DMS 273 (cell line): ENCODE measurements around the gene MASP1.
A peak's percentile ranks its signal among the peaks of the same experiment; 100 is the strongest.
"Not testable (repeated sequence)": the region's sequence is repeated elsewhere in the genome, so short reads cannot be mapped to it uniquely, and the experiment has no call there.

Experiments
- DNase-seq: peaks from one replicate; lab custom pipeline; 2025; ENCODE audit not compliant: unreplicated experiment; lab: John Stamatoyannopoulos, UW

Gene MASP1

GRCh38 chr3:187230011-187230410, 61.5 kb downstream of the MASP1 start:
- no peak for DNase-seq

- no peak for DNase-seq
Measured at GRCh38 chr3:187228740-187229139, 62.8 kb downstream of the MASP1 start.

- no peak for DNase-seq
Measured at GRCh38 chr3:187227658-187228258, 63.8 kb downstream of the MASP1 start.

GRCh38 chr3:187223799-187224198, 67.7 kb downstream of the MASP1 start:
- DNase-seq: no peak

- DNase-seq: no peak
Measured at GRCh38 chr3:187222801-187223200, 68.7 kb downstream of the MASP1 start.

GRCh38 chr3:187215460-187215859, 76.1 kb downstream of the MASP1 start:
- no peak for DNase-seq

- DNase-seq: no peak
Measured at GRCh38 chr3:187213616-187214015, 77.9 kb downstream of the MASP1 start.

GRCh38 chr3:187212705-187213104, 78.8 kb downstream of the MASP1 start:
- no peak for DNase-seq

- no peak for DNase-seq
Measured at GRCh38 chr3:187212196-187212545, 79.4 kb downstream of the MASP1 start.

- DNase-seq: no peak
Measured at GRCh38 chr3:187211532-187212195, 79.9 kb downstream of the MASP1 start.

- DNase-seq: no peak
Measured at GRCh38 chr3:187210545-187211327, 80.8 kb downstream of the MASP1 start.

- DNase-seq: no peak
Measured at GRCh38 chr3:187210091-187210490, 81.4 kb downstream of the MASP1 start.

GRCh38 chr3:187209491-187209890, 82.0 kb downstream of the MASP1 start:
- DNase-seq: no peak

- DNase-seq: peak; percentile 20
Measured at GRCh38 chr3:187208159-187208558, 83.4 kb downstream of the MASP1 start.

GRCh38 chr3:187207624-187208023, 83.9 kb downstream of the MASP1 start:
- DNase-seq: no peak

GRCh38 chr3:187207062-187207461, 84.5 kb downstream of the MASP1 start:
- DNase-seq: no peak

- no peak for DNase-seq
Measured at GRCh38 chr3:187205683-187206082, 85.9 kb downstream of the MASP1 start.

- DNase-seq: not testable (repeated sequence)
Measured at GRCh38 chr3:187199463-187200050, 92.0 kb downstream of the MASP1 start.

- DNase-seq: no peak
Measured at GRCh38 chr3:187198490-187198889, 93.0 kb downstream of the MASP1 start.

GRCh38 chr3:187197335-187197649, 94.2 kb downstream of the MASP1 start, which contains the start of gene RTP1:
TSS of gene RTP1 (plus strand) at chr3:187197486. CDS start at chr3:187197516, 30 bp downstream.
- DNase-seq: peak; percentile 76

- no peak for DNase-seq
Measured at GRCh38 chr3:187196573-187197334, 94.8 kb downstream of the MASP1 start.
